GM12878 (cell line): ENCODE data around the gene HOXC13.

Experiments used
- YY1 ChIP-seq: IDR thresholded peaks from 2 replicates; pipeline ENCODE4 v1.6.1; 2011; ENCODE audit warnings: low read depth, mild to moderate bottlenecking, low read length
- TF ChIP-seq, protein P1 (sequence below), 3 experiments: IDR thresholded peaks in 2 of 3; conservative IDR thresholded peaks in 1 of 3; 2 replicates each; pipeline ENCODE4 v1.5.1; 2011; ENCODE audit warnings: low read depth in 3 of 3, low read length in 3 of 3, mild to moderate bottlenecking in 3 of 3, control low read depth in 2 of 3, moderate library complexity in 2 of 3, inconsistent platforms in 1 of 3, mixed read lengths in 1 of 3; ENCODE audit not compliant: control insufficient read depth in 2 of 3, insufficient read depth in 1 of 3; ENCODE audit errors: extremely low read depth in 1 of 3

DNA sequence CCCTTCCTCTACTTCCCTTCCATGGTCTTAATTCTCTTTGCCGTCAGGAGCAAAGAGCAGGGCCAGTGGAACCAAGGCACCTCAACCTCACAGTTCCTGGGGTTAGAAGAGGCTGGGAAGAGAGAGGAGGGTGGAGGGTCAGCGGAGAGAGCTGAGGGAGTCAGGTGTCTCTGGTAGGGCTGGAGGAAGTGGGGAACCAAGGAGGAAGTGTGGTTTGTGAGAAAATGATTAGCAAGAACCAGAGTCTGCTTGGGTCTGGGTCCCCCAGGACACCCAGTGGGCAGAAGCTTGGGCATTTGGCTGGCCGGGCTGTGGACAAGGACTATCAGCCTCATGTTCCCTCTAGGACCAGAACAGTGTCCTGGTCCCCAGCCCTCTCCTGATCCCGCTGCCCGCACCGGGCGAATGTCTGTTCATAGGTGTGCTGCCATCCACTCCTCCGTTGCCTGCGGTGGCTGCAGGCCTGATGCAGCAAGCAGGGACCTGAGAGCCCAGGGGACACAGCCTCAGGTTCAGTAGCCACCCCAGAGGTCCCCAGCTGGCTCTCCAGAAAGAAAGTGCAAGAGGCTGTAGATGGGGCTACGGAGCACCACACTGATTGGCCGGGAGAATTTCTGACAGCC lies 18.4 kb downstream of the HOXC13 start:
- TF ChIP-seq YY1: no peak
- TF ChIP-seq, protein P1, sequence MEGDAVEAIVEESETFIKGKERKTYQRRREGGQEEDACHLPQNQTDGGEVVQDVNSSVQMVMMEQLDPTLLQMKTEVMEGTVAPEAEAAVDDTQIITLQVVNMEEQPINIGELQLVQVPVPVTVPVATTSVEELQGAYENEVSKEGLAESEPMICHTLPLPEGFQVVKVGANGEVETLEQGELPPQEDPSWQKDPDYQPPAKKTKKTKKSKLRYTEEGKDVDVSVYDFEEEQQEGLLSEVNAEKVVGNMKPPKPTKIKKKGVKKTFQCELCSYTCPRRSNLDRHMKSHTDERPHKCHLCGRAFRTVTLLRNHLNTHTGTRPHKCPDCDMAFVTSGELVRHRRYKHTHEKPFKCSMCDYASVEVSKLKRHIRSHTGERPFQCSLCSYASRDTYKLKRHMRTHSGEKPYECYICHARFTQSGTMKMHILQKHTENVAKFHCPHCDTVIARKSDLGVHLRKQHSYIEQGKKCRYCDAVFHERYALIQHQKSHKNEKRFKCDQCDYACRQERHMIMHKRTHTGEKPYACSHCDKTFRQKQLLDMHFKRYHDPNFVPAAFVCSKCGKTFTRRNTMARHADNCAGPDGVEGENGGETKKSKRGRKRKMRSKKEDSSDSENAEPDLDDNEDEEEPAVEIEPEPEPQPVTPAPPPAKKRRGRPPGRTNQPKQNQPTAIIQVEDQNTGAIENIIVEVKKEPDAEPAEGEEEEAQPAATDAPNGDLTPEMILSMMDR (IDR thresholded peaks at IDR 0.05 in 2 of 3, conservative IDR thresholded peaks at IDR 0.05 in 1 of 3; ENCODE audit: control insufficient read depth in 2 of 3, extremely low read depth in 1 of 3, insufficient read depth in 1 of 3, low read depth in 3 of 3, low read length in 3 of 3): no peak
